Loucy (cell line): Measurements from ENCODE around the gene RNPEPL1.

ENCODE experiments used
- EZH2phosphoT487 ChIP-seq: fragments of 200-600 bp; IDR thresholded peaks from 2 replicates; pipeline ENCODE4 v1.6.1; 2018; ENCODE audit warnings: antibody characterized with exemption, mild to moderate bottlenecking, moderate library complexity, borderline replicate concordance
- TF ChIP-seq, protein P1 (sequence below): fragments of 200-600 bp; sonication (generic); conservative IDR thresholded peaks from 2 replicates; pipeline ENCODE4 v1.5.1; 2014; ENCODE audit warnings: mild to moderate bottlenecking, antibody characterized with exemption, low read length

DNA sequence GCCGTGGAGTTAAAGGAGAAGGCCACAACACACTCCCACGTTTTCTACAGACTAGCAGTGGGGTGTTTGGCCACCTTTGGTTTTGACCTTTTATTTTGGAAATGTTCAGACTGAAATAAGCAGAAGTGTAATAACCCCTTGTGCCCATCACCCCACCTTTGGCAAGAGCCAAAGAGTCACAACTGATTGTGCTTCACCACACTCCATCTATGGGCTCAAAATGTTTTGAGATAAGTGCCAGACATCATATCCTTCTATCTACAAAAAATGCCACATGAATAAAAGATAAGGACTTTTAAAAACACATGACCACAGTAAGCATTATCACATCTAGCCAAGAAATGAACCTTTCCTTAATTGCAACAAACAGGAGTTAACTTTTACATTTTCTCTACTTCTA is 47.1 kb downstream of the RNPEPL1 start:
- TF ChIP-seq, protein P1, sequence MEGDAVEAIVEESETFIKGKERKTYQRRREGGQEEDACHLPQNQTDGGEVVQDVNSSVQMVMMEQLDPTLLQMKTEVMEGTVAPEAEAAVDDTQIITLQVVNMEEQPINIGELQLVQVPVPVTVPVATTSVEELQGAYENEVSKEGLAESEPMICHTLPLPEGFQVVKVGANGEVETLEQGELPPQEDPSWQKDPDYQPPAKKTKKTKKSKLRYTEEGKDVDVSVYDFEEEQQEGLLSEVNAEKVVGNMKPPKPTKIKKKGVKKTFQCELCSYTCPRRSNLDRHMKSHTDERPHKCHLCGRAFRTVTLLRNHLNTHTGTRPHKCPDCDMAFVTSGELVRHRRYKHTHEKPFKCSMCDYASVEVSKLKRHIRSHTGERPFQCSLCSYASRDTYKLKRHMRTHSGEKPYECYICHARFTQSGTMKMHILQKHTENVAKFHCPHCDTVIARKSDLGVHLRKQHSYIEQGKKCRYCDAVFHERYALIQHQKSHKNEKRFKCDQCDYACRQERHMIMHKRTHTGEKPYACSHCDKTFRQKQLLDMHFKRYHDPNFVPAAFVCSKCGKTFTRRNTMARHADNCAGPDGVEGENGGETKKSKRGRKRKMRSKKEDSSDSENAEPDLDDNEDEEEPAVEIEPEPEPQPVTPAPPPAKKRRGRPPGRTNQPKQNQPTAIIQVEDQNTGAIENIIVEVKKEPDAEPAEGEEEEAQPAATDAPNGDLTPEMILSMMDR, result no peak
- TF ChIP-seq EZH2phosphoT487, result no peak
